GM12892 (cell line): ENCODE measurements around the gene LRRC38.

Experiments used
- POLR2A ChIP-seq: IDR thresholded peaks from 2 replicates; pipeline ENCODE4 v1.6.1; 2011; ENCODE audit warnings: low read depth, low read length, control low read depth
- POLR2AphosphoS5 ChIP-seq: IDR thresholded peaks from 2 replicates; pipeline ENCODE4 v1.6.1; 2011; ENCODE audit warnings: low read depth, low read length, control low read depth

DNA sequence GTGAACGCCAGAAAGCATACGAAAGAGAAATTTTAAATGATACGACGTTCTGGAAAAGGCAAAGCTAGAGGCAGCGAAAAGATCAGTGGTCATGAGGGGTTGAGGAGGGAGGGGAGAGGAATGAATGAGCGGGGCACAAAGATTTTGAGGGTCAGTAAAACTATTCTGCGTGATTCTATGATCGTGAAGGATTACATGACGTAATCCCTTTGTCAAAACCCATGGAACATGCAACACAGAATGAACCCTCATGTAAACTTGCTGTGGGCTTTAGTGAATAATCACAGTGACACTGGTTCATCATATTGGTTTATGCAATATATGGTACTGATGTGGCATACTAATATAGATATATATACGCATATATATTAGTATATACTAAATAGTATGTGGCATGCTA lies 13.0 kb downstream of the LRRC38 start:
- TF ChIP-seq POLR2AphosphoS5 (no peak), POLR2A (no peak)
